HG03565 (cell line): Measurements from ENCODE around the gene POU3F1.
"Not testable (repeated sequence)": the region's sequence is repeated elsewhere in the genome, so short reads cannot be mapped to it uniquely, and the experiment has no call there.

ENCODE experiments used
- ATAC-seq: cut with Tn5 transposase; IDR thresholded peaks from one replicate; pipeline ENCODE4 v1.9.1; 2021; ENCODE audit warnings: mild to moderate bottlenecking, moderate library complexity; ENCODE audit not compliant: unreplicated experiment

Gene POU3F1

DNA sequence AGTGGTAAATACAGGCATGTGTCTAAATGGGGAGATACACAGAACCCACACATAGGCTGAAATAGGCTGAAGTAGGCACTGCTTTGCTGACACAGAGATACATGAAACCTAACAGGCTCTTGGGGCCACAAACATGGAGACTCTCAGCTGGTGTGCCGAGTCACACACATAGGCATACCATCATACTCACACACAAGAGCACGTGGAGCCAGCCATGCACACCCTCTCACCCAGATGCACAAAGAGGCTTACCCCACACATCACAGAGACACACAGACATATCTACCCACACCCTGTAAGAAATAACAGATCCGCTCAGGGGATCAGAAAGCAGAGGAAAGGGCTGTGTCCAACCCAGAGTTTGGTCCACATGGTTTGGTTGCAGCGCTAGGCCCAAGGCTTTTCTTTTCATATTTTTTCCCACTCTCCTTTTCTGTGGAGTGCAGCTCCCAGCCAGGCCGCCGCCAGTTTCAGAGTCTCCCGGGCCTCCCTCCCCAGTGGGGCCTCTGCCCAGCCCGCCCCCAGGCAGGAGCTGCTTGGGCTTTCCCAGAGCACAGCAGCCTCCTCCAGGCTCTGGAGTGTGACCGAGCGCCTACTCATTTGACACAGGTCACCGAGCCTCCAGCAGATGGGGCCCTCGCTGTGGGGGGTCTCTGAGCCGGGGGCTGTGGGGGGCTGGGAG is 3.9 kb upstream of the POU3F1 start:
- no peak for ATAC-seq

DNA sequence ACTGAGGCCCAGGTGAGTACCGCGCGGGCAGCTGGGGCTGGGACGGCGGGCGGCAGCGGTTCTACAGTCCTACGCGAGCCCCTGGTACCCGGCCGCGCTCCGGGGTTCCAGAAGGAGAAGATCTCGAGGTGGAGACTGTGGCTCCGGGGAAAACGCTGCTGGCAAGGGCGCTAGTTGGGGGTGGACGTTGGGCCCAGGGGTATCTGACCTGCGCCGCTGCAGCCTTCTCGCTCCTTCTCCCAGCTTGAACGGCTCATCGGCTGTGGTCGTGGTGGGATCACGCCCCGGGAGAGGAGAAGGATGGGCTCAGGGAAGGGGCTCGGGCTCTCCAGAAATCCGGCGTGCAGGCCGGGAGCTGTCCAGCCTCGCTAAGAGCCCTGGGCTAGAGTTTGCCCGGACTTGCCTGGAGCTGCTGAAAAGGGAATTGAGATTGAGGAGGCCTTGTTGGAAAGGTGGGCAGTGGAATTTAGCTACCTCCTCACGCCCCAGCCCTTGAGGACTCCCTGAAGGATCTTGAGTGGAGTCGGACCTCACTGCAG is 1.1 kb upstream of the POU3F1 start:
- no peak for ATAC-seq

DNA sequence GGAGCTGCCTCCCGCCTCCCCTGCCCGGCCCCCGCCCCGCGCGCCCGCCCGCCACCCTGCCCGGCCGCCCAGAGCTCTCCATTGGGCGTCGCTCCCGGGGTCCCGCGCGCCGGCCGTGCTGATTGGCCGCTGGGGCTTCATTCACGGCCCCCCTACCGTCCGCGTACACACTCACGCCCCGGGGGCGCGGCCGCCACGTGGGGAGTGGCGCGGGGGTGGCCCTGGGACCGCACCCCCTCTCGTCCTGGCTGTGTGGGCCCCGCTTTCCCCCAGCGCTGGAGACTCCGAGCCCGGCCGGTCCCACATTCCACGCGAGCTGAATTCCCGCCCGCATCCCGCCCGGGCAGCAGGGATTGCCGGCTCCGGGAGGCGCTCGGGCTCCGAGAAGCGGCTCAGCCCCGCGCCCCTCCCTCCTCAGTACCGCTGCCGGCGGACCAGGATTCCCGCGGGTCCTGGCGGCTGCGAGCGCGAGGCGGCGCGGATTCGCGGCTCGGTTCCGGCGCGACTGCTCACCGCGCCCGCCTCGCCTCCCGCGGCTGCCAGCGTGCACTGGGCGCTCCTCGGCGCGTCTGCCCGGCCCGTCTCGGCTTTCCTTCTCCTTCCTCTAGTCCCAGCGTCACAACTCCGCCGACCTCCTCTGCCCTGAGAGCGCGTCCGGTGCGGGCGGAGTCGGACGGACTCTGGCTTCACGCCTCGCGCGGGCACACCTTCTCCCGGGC is 450 bp upstream of the POU3F1 start:
- ATAC-seq = no peak

DNA sequence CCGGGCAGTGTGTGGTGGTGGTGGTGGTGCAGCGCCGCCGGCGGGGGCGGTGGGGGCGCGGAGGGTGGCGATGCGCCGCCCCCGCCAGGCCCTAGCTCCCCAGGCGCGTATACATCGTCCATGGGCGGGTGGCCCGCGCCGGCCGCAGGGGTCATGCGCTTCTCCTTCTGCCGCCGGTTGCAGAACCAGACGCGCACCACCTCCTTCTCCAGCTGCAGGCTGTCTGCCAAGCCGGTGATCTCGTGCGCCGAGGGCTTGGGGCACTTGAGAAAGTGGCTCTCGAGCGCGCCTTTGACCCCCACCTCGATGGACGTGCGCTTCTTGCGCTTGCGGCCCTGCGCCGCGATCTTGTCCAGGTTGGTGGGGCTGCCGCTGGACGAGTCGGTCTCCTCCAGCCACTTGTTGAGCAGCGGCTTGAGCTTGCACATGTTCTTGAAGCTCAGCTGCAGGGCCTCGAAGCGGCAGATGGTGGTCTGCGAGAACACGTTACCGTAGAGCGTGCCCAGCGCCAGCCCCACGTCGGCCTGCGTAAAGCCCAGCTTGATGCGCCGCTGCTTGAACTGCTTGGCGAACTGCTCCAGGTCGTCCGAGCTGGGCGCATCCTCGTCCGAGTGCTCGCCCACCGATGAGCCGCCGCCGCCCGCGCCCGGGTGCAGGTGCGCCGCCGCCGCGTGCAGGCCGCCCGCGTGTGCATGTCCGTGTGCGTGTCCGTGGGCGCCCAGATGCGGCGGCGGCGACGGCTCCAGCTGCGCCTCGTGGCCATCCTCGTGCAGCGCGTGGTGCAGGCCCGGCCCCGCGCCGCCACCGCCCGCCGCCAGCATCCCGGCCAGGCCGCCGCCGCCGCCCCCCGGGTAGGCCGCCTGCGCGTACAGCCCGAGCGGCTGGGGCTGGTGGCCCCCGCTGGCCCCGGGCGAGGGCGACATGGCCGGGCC is 926 bp downstream of the POU3F1 start:
- no peak for ATAC-seq

DNA sequence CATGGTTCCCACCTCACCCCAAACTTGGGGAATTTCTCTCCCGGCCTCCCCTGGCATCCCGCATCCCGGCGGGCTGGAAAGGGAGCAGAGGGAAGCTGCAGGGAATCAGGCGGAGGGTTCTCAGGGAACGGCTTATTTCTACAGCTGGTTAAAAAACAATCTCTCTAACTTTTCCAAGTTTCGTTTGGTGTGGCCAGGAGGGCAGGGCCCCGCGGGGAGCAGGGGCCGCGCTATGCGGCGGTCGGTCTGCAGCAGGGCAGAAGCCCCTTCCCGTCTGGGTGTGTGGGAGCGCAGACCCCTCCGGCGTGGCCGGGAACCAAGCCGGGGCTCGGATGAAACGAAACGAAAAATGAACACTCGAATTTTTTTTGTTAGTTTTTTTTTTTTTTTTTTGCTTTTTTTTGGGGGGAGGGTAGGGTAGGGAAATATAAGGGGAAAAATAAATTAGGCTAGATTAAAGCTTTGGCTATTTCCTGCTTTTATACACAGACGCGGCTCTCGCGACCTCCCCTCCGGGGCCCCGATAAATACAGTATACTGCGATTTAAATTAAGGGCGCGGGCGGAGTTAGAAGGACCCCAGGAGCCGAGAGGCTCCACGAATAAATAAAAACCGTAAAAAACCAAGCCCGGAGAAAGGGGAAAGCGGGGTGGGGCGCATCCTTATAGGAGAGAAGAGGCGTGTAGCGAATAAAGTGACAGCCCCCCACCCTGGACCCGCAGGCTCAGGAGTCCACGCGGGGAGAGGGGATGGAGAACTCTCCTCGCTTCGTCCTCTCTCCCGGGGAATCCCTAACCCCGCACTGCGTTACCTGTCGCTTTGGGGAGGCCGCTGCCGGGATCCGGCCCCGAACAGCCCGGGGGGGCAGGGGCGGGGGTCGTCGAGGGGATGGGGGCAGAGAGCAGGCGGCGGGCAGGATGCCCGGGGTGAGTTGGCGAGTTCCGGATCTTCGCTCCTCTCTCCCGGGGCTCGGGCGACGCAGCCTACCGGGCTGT is 2.1 kb downstream of the POU3F1 start:
- ATAC-seq = no peak

DNA sequence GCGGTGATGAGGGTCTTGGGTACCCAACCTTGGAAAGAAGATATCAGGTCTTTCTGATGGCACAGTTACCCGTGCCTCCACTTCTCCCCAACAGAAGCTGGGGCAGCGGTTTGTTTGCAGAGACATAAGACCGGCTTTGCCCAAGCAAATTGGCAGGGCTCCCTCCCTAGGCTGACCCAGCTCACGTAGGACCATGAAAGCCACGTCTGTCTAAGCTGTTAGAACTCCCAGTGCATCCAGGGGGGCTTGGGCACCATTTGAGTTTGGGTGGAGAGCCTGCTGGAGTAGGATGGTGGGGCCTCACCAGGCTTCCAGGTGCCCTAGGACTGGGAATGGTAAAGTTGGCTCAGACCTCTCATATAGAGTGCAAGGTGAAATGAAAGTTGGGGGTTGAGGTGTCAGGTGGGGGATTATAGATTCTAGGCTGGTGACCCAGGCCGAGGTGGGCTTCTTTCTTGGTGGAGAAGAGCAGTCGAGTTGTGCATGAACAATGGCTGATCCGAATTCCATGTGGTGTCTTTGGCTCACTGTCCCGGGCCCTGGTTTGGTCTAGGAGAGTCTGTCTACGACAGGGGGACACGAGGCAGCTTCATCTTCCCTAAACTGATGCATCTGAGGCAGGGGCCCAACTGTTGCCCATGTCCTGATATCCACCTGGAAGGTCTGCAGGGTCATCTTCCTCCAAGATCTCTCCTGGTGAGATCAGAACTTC is 3.4 kb downstream of the POU3F1 start:
- ATAC-seq = no peak

DNA sequence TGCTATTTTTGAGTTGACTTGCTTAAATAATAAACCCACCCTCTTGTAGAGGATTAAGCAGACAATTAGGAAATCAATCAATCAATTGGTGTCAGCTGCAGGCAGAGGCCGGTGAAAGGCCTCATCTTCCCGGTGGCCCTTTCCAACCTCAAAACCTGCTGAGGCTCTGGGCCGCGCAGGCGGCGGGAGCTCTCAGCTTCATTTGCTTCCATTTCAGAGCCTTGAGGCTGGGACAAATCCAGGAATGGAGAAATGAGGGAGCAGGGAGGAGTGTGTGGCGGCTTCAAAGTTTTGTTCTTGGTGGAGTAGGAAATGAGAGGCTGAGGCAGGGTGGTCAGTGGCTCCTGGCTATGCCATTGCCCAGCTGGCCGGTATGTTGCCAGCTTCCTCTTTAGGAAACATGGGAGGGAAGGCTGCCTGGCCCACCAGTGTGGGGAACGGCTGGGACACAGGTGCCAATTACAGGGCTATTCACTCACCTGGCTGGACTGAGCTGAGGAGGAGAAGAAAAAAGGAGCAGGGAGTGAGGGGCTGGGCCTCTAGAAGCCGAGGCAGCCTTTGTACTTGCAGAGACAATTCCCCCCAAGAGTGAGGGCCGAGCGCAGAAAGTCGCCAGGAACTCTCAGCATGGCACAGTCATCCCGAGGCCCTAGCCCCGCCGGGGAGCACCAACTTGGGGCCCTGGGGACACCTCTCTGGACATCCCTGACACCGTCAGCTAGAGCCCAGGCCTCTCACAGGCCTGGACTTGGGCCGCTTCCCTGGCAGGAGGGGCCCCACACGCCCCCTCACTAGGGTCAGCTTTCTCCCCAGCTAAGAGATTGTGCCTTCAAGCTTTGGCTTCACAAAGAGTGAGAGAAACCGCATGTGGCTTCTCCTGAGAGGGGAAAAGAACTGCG is 4.4 kb downstream of the POU3F1 start:
- no peak for ATAC-seq

DNA sequence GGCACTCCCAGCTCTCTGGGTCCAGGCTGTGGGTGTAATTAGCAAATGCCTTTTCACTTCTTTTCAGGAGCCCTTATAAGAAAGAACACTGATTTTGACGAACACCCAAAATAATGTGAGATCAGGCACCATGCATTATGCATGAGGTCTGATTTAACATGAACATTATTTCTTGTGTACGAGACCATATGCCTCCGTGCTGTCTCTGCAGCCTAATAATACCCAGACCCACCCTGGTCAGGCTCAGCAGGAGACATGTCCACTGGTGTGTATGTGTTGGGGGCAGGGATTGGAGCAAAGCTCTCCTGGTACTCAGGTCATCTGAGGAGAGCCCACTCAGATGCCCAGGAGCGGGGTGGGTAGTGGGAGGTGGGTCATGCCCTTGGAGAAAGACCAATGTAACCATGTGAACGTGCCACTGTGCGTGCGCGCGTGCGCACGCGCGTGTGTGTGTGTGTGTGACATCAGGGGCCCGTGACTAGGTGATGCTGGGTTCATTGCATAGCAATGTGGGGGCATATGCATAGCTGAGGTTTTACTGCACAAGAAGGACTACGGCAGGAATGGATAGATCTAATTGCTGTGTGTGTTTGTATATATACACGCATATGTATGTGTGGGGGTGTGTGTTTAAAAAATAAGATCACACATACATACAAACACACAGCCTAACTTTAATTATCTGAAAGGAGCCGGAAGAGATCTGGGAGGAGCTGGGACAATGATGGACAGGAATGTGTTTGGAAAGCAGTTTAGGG is 7.1 kb downstream of the POU3F1 start:
- no peak for ATAC-seq

DNA sequence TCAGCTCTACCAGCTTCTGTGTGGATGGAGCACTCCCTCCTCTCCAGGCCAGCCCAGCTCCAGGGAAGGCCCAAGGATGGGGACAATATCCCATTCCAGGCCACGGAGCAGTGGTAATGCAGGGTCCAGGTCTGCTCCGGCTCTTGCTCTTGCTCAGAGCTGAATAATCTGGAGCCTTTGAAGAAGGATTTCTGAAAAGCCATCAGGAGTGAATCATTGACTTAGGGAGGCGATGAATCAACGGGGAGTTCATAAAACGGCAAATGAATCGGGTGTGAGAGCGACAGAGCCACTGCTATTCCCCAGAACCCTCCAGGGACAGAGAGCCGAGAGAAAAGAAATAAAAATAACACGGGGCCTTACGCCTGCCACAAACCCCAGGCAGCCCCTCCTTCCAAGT is 7.7 kb downstream of the POU3F1 start:
- ATAC-seq = no peak

DNA sequence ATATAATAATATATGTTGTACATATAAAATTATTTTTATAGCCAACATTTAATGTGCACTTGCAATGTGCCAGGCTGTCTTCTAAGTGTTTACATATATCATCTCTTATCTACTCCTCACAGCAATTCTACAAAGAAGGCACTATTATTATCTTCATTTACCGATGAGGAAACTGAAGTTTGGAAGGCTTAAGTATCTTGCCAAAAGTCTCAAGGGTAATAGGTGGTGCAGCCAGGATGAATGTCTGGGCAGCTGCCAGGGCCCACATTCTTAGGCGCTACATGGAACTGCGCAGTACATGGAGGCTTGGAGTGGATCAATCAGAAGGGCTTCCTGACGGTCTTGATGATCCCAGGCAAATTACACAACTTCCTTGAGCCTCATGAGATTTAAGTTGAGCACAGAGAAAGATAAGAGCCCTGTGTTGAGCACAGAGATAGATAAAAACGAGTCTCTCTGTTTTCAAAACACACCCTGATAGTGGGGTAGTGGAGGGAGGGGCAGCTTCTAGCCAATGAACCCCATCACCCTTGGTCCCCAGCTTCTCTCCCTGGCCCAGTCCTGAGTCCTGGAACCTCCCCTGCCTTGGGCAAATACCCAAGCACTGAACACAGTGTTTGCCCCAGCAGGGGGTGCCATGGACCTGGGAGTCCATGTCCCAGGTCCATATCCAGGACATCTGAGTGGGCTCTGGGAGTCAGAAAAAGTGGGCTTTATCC is 9.2 kb downstream of the POU3F1 start:
- no peak for ATAC-seq

DNA sequence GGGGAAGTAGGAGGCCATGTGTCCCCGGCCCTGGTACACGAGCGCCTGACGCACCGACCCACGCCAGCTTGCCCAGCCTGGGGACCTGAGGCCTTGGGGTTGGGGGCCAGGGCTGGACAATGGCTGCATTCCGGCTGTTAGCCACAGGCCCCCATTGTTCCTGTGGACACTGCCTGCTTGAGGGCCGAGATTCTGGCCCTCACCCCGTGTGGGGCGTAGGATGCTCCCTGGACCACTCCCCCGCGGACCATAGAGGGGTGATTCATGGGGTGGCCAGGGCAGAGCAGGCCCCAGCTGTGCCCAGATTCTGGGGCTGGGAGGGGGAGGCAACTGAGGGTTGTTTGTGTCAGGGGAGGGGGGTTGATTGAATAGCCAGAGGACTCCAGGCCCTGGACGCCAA is 11.7 kb downstream of the POU3F1 start:
- ATAC-seq = no peak

DNA sequence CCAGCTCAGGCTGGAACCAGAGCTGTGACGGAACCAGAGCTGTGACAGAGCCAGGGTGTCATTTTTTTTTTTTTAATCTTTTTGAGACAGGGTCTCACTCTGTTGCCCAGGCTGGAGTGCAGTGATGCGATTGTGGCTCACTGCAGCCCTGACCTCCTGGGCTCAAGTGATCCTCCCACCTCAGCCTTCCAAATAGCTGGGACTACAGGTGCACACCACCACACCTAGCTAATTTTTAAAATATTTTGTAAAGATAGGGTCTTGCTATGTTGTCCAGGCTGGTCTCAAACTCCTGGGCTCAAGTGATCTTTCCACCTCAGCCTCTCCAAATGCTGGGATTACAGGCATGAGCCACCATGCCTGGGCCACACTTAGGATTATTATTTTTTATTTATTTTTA is 13.6 kb downstream of the POU3F1 start:
- not testable (repeated sequence) for ATAC-seq

DNA sequence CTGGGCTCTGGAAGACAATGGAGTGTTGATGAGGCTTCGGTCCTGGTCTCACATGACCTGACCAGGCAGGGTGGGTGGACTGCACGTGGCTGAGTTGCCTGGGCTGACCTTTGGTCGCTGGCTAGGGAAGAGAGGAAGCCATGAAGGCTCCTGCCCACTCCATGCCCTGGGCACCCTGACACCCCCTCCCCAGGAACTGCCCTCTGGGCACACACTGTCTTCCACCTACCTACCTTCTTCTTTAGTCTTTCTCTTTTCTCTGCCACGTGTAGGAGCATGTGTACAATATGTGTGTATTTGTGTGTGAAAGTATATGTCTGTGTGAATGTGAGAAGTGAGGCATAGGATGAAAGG is 15.1 kb downstream of the POU3F1 start:
- ATAC-seq = no peak

DNA sequence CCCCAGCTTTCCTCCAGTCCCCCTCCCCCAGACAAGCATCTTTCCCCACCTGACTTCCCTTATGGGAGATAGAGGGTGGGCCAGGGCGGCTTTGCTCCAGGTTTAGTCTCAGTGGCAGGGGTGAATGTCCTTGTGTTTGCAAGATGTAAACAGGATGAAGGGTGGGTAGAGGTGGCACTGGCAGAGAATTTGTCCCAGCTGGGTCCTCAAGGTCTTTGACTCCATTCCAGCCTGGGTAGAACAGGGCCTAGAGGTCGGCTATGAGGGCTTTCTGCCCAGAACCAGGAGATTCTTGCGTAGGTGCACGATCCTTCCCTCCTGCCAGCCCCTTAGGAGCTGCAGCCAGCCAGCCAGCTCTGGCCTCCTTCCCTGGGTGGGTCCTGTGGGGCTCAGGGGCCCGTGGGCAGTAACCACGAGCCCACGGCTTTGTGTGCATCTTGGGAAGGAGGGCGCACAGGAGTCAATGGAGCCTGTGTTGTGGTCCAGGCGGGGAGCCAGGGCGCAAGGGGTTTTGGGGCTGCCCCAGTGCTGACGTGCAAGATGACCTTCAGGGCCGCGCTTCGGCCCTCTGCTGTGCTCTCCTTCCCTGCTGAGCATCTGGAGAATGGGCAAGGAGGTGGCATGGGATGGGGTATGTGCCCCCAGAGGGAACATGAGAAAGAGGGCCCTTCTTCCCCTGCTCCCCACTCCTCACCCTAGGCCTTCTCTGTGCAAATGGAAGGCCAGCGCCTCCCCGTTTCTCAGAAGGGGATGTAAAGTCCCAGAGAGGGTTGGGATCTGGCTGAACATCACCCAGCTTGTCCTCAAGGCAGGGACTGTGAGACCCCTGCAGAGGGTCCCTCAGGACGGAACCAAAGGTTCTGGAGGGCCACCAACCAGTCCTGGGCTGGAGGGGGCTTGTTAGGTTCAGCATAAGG is 15.7 kb downstream of the POU3F1 start:
- no peak for ATAC-seq

DNA sequence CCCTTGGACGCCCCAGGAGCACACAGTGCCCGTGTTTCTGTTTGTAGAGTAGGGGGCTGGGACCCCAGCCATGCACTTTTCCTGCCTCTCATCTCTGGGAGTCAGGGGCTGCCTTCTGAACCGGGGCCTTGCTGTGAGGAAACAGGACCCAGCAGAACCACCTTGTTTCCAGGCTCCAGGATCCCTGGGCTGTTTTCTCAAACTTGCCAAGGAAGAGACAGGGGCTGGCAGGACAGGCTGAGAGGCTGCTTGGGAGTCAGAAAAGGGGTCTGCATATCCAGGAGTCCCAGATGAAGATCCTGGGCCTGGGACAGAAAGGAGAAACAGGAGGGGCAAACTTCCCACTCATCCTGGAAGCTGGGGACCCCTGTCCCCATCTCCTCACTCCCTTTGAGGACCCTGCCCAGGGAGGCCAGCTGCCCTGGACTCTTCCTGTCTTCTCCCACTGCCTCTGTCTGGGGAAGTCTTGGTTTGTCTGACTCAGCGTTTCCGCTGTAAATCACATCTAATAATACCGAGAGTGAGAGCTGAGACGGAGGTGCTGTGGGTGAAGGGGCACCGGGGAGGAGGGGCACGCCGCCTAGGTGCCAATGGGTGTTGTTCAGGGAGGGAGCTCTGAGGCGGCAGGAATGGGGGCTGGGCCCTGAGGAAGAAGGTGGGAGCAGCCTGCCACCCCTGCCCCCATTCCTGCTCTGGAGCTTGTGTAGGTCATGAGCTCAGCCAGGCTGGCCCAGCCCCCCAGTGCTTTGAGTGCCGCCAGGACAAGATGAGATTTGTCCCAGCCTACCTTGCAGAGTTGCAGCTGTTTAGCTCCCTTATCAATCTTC is 16.7 kb downstream of the POU3F1 start:
- ATAC-seq = no peak
